Measurements from ENCODE around the gene GABPB2.

GABPB2 gene

DNA sequence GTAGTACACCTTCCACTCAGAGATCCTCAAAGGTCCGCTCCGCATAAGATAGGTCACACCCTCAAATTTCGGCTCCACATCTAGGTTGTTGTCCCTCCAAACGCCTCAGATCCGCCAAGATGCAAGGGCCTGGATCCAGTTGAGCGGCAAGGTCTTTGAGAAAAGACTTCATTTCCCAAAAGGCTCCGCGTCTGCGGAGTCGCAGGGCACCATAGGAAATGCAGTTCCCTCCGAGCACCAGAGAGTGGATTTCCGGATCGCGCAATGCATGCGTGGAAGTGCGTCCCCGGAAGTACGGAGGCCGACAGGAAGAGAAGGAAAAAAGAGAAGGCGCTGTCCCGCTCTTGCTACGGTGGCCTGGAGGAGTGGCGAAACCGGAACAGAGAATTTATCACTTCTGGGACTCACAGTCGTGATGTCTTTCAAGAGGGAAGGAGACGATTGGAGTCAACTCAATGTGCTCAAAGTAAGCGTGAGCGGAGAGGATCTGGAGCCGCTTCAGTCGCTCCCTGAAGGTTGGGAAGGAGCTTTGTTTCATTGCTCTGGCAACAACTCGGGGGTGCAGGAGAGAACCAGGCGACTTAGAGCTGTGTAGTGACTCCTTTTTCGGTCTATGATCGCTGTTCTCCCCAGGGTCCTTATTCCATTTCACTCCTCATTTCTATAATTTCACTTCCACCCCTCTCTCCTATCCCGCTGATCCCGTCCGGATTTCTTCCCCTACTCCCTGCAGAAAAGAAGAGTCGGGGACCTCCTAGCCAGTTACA is 95.4 kb downstream of the GABPB2 start, which contains the start of the genes LYSMD1 and SCNM1:
LYSMD1 (minus strand) TSS at position 165 of the 767 bp plus-strand sequence. CDS start 644 bp downstream, outside the sequence.
SCNM1 (plus strand) TSS at position 407 of the 767 bp plus-strand sequence; CDS start at position 416, 9 bp downstream.
- peak within 1 kb of the TSS; percentile 97 for H2AFZ ChIP-seq (ENCODE audit: low read depth, low read length)
- no peaks in the 10 kb centered on the region for H3K9me3 ChIP-seq (ENCODE audit: insufficient read depth, low read length)
- H4K20me1 ChIP-seq (ENCODE audit: insufficient read depth, low read length), result no peaks in the 10 kb centered on the region
- H3K4me2 ChIP-seq (ENCODE audit: low read length), result peak within 1 kb of the TSS; percentile 96
- peak within 1 kb of the TSS; percentile 95 for H3K4me3 ChIP-seq (ENCODE audit: low read length)
- H3K27me3 ChIP-seq (ENCODE audit: low read depth, low read length), result no peaks in the 10 kb centered on the region
- peaks cover 17% of the 10 kb centered on the region for H3K4me1 ChIP-seq (ENCODE audit: low read length)
- H3K36me3 ChIP-seq (replicated peaks; ENCODE audit: low read depth, low read length), result peaks cover 18% of the 10 kb centered on the region
- H3K27ac ChIP-seq (ENCODE audit: low read length), result peak within 1 kb of the TSS; percentile 71
- H3K79me2 ChIP-seq (ENCODE audit: low read length), result peaks cover 26% of the 10 kb centered on the region
- peak within 1 kb of the TSS; percentile 96 for H3K9ac ChIP-seq (ENCODE audit: low read length)
- TF ChIP-seq, protein P1, sequence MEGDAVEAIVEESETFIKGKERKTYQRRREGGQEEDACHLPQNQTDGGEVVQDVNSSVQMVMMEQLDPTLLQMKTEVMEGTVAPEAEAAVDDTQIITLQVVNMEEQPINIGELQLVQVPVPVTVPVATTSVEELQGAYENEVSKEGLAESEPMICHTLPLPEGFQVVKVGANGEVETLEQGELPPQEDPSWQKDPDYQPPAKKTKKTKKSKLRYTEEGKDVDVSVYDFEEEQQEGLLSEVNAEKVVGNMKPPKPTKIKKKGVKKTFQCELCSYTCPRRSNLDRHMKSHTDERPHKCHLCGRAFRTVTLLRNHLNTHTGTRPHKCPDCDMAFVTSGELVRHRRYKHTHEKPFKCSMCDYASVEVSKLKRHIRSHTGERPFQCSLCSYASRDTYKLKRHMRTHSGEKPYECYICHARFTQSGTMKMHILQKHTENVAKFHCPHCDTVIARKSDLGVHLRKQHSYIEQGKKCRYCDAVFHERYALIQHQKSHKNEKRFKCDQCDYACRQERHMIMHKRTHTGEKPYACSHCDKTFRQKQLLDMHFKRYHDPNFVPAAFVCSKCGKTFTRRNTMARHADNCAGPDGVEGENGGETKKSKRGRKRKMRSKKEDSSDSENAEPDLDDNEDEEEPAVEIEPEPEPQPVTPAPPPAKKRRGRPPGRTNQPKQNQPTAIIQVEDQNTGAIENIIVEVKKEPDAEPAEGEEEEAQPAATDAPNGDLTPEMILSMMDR (IDR thresholded peaks at IDR 0.05; ENCODE audit: low read depth, low read length), result no peak
- no peak for TF ChIP-seq EZH2phosphoT487 (IDR thresholded peaks at IDR 0.05; ENCODE audit: low read depth)

DNA sequence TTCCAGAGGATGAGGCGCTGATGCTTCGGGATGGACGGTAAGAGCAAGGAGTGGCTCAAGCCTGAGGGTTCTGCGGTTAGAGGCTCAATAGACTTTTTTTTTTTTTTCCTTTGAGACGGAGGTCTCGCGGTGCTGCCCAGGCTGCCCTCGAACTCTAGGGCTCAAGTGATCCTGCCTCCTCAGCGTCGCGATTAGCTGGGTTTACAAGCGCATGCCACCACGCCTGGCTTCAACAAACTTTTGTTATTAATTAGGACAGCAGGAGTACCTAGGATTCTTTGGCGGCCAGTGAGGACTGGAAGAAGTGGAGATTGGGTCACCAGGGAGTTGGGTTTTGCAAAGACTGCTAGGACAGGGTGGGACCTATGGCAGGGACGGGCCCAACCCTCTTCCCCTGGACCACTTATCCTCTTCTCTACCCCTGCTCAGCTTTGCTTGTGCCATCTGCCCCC is 96.0 kb downstream of the GABPB2 start:
- peak overlapping the region; percentile 71 for H3K27ac ChIP-seq (ENCODE audit: low read length)
- H3K4me3 ChIP-seq (ENCODE audit: low read length), result peak overlapping the region; percentile 95
- peaks cover 17% of the 10 kb centered on the region for H3K4me1 ChIP-seq (ENCODE audit: low read length)
- H3K4me2 ChIP-seq (ENCODE audit: low read length), result peak overlapping the region; percentile 84
- H3K79me2 ChIP-seq (ENCODE audit: low read length), result peaks cover 26% of the 10 kb centered on the region
- H4K20me1 ChIP-seq (ENCODE audit: insufficient read depth, low read length), result no peaks in the 10 kb centered on the region
- H2AFZ ChIP-seq (ENCODE audit: low read depth, low read length), result peak overlapping the region; percentile 89
- H3K9me3 ChIP-seq (ENCODE audit: insufficient read depth, low read length), result no peaks in the 10 kb centered on the region
- no peak for TF ChIP-seq EZH2phosphoT487 (IDR thresholded peaks at IDR 0.05; ENCODE audit: low read depth)
- TF ChIP-seq, protein P1 (IDR thresholded peaks at IDR 0.05; ENCODE audit: low read depth, low read length), result no peak
- H3K9ac ChIP-seq (ENCODE audit: low read length), result peak overlapping the region; percentile 96
- no peaks in the 10 kb centered on the region for H3K27me3 ChIP-seq (ENCODE audit: low read depth, low read length)
- peaks cover 22% of the 10 kb centered on the region for H3K36me3 ChIP-seq (replicated peaks; ENCODE audit: low read depth, low read length)

- Histone ChIP-seq H3K27me3 (ENCODE audit: low read depth, low read length) (no peaks in the 10 kb centered on the region), H3K4me1 (ENCODE audit: low read length) (peaks cover 17% of the 10 kb centered on the region), H3K4me3 (ENCODE audit: low read length) (peak overlapping the region; percentile 95), H3K27ac (ENCODE audit: low read length) (no peak overlapping the region), H3K79me2 (ENCODE audit: low read length) (peaks cover 26% of the 10 kb centered on the region), H3K9ac (ENCODE audit: low read length) (peak overlapping the region; percentile 96), H3K4me2 (ENCODE audit: low read length) (peak overlapping the region; percentile 84), H3K9me3 (ENCODE audit: insufficient read depth, low read length) (no peaks in the 10 kb centered on the region), H3K36me3 (replicated peaks; ENCODE audit: low read depth, low read length) (peaks cover 21% of the 10 kb centered on the region), H4K20me1 (ENCODE audit: insufficient read depth, low read length) (no peaks in the 10 kb centered on the region), H2AFZ (ENCODE audit: low read depth, low read length) (no peak overlapping the region)
- TF ChIP-seq, protein P1 (IDR thresholded peaks at IDR 0.05; ENCODE audit: low read depth, low read length), result no peak
- no peak for TF ChIP-seq EZH2phosphoT487 (IDR thresholded peaks at IDR 0.05; ENCODE audit: low read depth)
These were observed 96.6 kb downstream of the GABPB2 start for GRCh38 chr1:151167116-151167515.

- H4K20me1 ChIP-seq (ENCODE audit: insufficient read depth, low read length), result no peaks in the 10 kb centered on the region
- no peak overlapping the region for H3K4me3 ChIP-seq (ENCODE audit: low read length)
- H3K4me2 ChIP-seq (ENCODE audit: low read length), result no peak overlapping the region
- H3K79me2 ChIP-seq (ENCODE audit: low read length), result peaks cover 12% of the 10 kb centered on the region
- no peak overlapping the region for H3K27ac ChIP-seq (ENCODE audit: low read length)
- no peaks in the 10 kb centered on the region for H3K9me3 ChIP-seq (ENCODE audit: insufficient read depth, low read length)
- H3K27me3 ChIP-seq (ENCODE audit: low read depth, low read length), result no peaks in the 10 kb centered on the region
- no peak overlapping the region for H2AFZ ChIP-seq (ENCODE audit: low read depth, low read length)
- TF ChIP-seq EZH2phosphoT487 (IDR thresholded peaks at IDR 0.05; ENCODE audit: low read depth), result no peak
- TF ChIP-seq, protein P1 (IDR thresholded peaks at IDR 0.05; ENCODE audit: low read depth, low read length), result no peak
- H3K36me3 ChIP-seq (replicated peaks; ENCODE audit: low read depth, low read length), result peaks cover 42% of the 10 kb centered on the region
- no peak overlapping the region for H3K9ac ChIP-seq (ENCODE audit: low read length)
- H3K4me1 ChIP-seq (ENCODE audit: low read length), result peaks cover 22% of the 10 kb centered on the region
These were observed 100.6 kb downstream of the GABPB2 start for GRCh38 chr1:151171190-151171589.
